NCI-H526 treated with DMSO at 0.1 percent for 48 hours (cell line): ENCODE data around the gene LRRC51.

Source experiments
- DNase-seq: peaks from one replicate; lab custom pipeline; 2025; lab: John Stamatoyannopoulos, UW

LRRC51 gene, protein sequence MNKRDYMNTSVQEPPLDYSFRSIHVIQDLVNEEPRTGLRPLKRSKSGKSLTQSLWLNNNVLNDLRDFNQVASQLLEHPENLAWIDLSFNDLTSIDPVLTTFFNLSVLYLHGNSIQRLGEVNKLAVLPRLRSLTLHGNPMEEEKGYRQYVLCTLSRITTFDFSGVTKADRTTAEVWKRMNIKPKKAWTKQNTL

GRCh38 chr11:72080326-72081183 is at the start of gene LRRC51, which contains the start of gene NUMA1:
Gene LRRC51 (plus strand): TSS chr11:72080850. CDS start chr11:72089084, 8,234 bp downstream.
Gene NUMA1 (minus strand): TSS chr11:72080542. CDS start chr11:72035943, 44,599 bp downstream.
- peak; percentile 100 for DNase-seq

DNA sequence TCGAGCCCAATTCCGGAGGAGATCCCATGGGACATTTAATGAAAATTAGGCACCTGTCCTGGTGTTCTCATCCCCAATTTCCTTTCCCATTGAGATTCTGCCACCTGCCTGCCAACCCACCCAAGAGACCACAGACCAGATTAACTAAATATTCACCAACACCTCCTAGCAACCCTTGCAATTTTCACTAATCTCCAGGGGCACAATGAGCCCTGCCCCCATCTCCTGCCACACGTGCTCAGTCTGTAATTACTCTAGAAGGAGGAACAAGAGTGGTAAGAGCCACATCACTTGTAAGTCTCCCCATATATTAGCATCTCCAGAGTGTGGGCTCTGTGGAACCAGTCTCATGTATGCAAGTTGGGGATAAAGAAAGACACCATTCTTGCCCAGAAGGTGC is 44.0 kb upstream of the LRRC51 start:
- DNase-seq = no peak

GRCh38 chr11:72037554-72038311 is 42.9 kb upstream of the LRRC51 start:
- no peak for DNase-seq

DNA sequence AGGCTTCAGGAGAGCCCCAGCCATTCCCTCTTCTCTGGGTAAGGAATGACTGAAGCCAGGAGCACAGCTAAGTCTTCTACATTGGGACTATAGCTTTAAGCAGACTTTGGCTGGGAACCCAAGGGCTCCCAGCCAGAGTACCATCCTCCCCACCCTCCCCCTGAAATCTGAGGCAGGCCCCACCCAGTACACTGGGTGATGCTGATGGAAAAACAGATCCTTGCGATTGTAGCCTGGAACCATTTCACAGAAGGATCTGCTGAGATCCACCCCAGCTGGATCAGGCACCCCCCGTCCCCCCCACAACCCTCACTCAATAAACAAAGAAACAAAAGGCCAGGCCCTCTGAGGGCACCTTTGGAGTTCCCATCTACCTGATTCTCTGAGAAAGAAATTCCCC is 42.2 kb upstream of the LRRC51 start:
- DNase-seq = no peak

GRCh38 chr11:72039031-72039855 is 41.4 kb upstream of the LRRC51 start:
- no peak for DNase-seq

GRCh38 chr11:72039856-72040401 is 40.7 kb upstream of the LRRC51 start:
- DNase-seq = no peak

GRCh38 chr11:72040491-72041363 is 39.9 kb upstream of the LRRC51 start:
- DNase-seq = peak; percentile 70

- DNase-seq = peak; percentile 81
Observed at GRCh38 chr11:72041364-72042063, 39.1 kb upstream of the LRRC51 start.

DNA sequence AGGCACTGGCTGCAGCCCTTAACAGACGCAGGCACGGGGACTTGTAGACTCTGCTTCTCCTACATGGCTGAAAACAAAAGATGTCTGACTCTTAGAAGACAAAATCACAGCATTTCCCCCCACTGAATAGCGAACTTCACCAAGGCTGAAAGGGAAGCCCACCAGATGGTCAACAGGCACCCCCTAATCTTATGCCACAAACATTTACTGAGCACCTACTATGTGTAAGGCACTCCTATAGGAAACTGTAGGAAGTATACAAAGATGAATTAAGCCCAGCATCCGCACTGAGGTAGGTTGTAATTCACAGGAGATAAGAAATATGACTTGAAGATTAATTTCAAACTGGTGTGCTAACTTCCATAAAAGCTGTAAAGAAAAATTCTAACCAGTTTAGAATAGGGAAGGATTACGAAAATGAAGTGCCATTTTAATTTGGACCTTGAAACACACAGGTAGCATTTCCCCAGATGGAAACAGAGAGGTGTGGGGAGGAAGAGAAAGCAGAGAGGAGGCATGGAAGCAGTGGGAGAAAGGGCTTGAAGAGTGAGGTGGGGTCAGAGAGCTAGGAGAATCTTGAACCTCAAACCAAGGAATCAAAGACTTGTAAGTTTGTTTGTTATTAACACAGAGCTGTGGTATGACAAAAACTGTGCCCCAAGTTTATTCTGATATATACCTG is 38.4 kb upstream of the LRRC51 start:
- no peak for DNase-seq

- DNase-seq = no peak
Observed at GRCh38 chr11:72045849-72046248, 34.8 kb upstream of the LRRC51 start.

GRCh38 chr11:72048766-72049460 is 31.7 kb upstream of the LRRC51 start:
- DNase-seq = no peak

- DNase-seq = peak; percentile 61
Observed at GRCh38 chr11:72058416-72059034, 22.1 kb upstream of the LRRC51 start.

DNA sequence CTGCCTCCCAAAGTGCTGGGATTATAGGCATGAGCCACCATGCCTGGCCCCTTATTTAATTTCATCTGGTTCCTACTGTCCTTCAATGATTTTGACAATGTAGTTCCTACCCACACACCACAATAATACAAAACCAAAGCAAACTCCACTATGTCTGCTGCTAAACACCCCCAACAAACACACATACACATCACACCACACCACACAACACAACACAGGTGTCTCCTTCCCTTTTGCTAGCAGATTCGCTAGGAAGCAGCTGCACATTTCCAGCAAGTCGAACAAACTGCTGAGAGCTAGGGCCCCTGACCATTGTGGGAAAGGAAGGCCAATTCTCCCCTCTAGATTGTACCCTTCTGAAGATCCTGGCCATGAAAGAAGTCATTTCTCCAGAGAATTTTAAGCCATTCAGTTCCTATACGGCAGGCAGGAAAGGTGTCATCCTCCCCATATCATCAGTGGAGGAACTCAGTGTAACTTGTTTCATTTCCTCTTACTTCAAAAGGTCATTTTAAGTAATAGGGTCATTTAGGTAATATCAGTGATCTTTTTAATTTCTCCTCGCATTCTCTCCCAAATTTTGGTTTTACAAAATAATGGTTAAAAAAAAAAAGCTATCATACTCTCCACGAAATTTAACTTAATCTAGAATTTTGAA is 18.8 kb upstream of the LRRC51 start:
- DNase-seq = no peak

DNA sequence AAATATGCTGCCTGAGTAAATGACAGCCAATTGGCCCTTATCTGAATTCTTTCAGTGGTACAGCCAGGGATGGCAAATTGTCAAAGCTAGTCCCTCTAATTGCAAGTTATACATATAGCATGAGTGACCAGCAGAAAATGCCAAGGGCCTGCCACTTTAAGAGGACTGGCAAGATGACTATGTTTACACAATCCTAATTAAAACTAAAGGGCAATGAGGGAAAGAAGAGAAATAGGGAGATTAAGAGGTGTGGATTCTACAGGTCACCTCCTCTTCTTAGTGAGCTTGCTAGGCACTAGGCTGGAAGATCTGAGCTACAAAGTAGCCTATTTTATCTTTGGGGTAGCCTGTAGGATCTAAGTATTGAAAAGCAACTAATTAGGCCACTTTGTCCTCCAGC is 13.8 kb upstream of the LRRC51 start:
- DNase-seq = no peak

- DNase-seq = no peak
Observed at GRCh38 chr11:72067266-72067665, 13.4 kb upstream of the LRRC51 start.

DNA sequence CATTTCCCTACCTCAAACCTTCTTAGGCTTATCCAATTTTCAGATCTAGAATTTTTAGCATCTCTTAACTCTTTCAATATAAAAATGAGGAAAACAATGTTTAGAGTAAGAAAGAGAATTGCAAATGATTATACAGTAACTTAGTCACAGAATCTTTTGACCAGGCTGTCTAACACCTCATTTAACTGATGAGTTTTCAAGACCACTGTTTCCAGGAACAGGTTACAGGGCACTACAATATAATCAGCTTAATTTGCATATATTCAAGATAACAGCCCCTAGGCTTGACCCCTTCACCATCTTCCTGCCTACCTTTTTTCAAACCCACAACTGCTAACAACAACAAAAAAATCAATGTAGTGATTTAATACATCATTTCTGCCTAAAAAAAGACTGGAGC is 13.0 kb upstream of the LRRC51 start:
- DNase-seq = no peak

DNA sequence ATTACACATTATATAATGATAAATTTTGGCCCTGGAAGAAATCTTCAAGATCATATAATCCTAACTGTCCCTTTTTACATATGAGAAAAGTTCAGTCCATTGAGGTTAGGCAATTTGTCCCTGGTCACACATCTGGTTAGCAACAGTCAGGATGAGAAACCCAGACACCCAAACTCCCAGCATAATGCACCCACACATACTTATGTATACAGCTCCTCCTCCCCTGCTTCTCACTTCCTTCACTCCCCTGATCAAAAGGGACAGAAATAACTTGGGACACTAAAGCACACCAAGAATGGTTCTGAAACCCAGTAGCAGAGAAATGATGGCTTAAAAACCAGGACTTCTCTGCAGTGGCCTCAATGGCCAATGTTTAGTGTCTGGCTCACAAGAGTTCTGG is 11.4 kb upstream of the LRRC51 start:
- DNase-seq = no peak
